HCT116 (cell line): Measurements from ENCODE around the gene GRIPAP1. TPM values are rescaled to one million over a fixed set of nuclear protein-coding genes. Genes with fewer than 3 reads are reported as not detected.

Experiments
- ATAC-seq: fragments of 200-7000 bp; cut with Tn5 transposase; 2 replicates; pipeline ENCODE4 v1.9.1; 2020; ENCODE audit warnings: mild to moderate bottlenecking, moderate library complexity
- BruUV-seq: library from RNA; stranded (reverse); fragments of 400-500 nt; replicated peaks from 2 replicates; lab custom pipeline; 2021; lab: Mats Ljungman, UMichigan
- CTCF ChIA-PET: fragments of 300-600 bp; sonication (Branson Sonifier 250); formaldehyde crosslinking; loops from one replicate; lab custom pipeline; 2021; ENCODE audit warnings: antibody characterized with exemption; lab: Charles Lee
- POLR2A ChIA-PET: fragments of 300-600, 350-600 bp; sonication (Branson Sonifier 250); formaldehyde crosslinking; loops from one replicate; lab custom pipeline; 2021; ENCODE audit warnings: antibody characterized with exemption; lab: Charles Lee
- RAD21 ChIA-PET, 2 experiments: fragments of 300-600 bp; sonication (Branson Sonifier 250); formaldehyde crosslinking; loops; one replicate each; lab custom pipeline; 2023; ENCODE audit warnings: low total read pairs in 2 of 2; ENCODE audit not compliant: uncharacterized antibody in 2 of 2, unreplicated experiment in 2 of 2, low non-redundant PET in 1 of 2; lab: Charles Lee
- DNase-seq: peaks from one replicate; pipeline ENCODE4 v3.0.0-alpha.2; 2010; ENCODE audit warnings: low read depth, low spot score
- H2AFZ ChIP-seq: fragments of 200-600 bp; shearing (Covaris generic), sonication (generic); 2 replicates; pipeline ENCODE4 v1.6.1; 2017; ENCODE audit warnings: low read depth, mixed run types, mixed read lengths, antibody characterized with exemption, low read length; ENCODE audit not compliant: poor library complexity, severe bottlenecking
- H3K27ac ChIP-seq: 2 replicates; pipeline ENCODE4 v1.5.1; 2012; ENCODE audit warnings: low read depth, low read length
- H3K27me3 ChIP-seq: fragments of 200-600 bp; sonication (generic); 2 replicates; pipeline ENCODE4 v1.6.1; 2016; ENCODE audit warnings: mixed run types, low read length, mixed read lengths; ENCODE audit not compliant: insufficient read depth
- H3K36me3 ChIP-seq, 2 experiments: fragments of 200-500 bp in 1 of 2; fragments of 200-600 bp in 1 of 2; sonication (Bioruptor generic) in 1 of 2; sonication (generic) in 1 of 2; 2 replicates each; pipeline versions ENCODE4 v1.5.1 to v1.6.1; 2014 to 2016; ENCODE audit warnings: low read length in 2 of 2, inconsistent platforms in 1 of 2, mixed read lengths in 1 of 2, mixed run types in 1 of 2; ENCODE audit not compliant: insufficient read depth in 2 of 2, control insufficient read depth in 1 of 2
- H3K4me1 ChIP-seq, 2 experiments: fragments of 200-600 bp in 1 of 2; sonication (generic) in 1 of 2; 2 replicates each; pipeline versions ENCODE4 v1.5.1 to v1.6.1; 2012 to 2017; ENCODE audit warnings: low read length in 2 of 2, inconsistent platforms in 1 of 2, mild to moderate bottlenecking in 1 of 2, mixed read lengths in 1 of 2, mixed run types in 1 of 2, moderate library complexity in 1 of 2; ENCODE audit not compliant: insufficient read depth in 2 of 2, control insufficient read depth in 1 of 2
- H3K4me2 ChIP-seq: fragments of 200-600 bp; sonication (generic); 2 replicates; pipeline ENCODE4 v1.6.1; 2017; ENCODE audit warnings: mixed run types, low read length, mixed read lengths
- H3K4me3 ChIP-seq, 2 experiments: fragments of 200-600 bp in 1 of 2; sonication (generic) in 1 of 2; replicated peaks in 1 of 2; 2 replicates each; pipeline ENCODE4 v1.5.1; 2011 to 2016; ENCODE audit warnings: low read length in 2 of 2, control low read depth in 1 of 2, low read depth in 1 of 2, mild to moderate bottlenecking in 1 of 2, mixed read lengths in 1 of 2, mixed run types in 1 of 2
- H3K79me2 ChIP-seq: fragments of 200-600 bp; sonication (generic); 2 replicates; pipeline ENCODE4 v1.6.1; 2017; ENCODE audit warnings: mild to moderate bottlenecking, mixed run types, low read length, moderate library complexity, mixed read lengths; ENCODE audit not compliant: insufficient read depth
- H3K9ac ChIP-seq: fragments of 200-600 bp; sonication (generic); 2 replicates; pipeline ENCODE4 v1.6.1; 2016; ENCODE audit warnings: low read length, mixed read lengths
- H3K9me2 ChIP-seq: fragments of 200-600 bp; sonication (generic), shearing (Covaris generic); 2 replicates; pipeline ENCODE4 v1.6.1; 2017; ENCODE audit warnings: mixed run types, mild to moderate bottlenecking, moderate library complexity; ENCODE audit not compliant: insufficient read depth
- H3K9me3 ChIP-seq, 2 experiments: fragments of 200-500 bp in 1 of 2; fragments of 200-600 bp in 1 of 2; sonication (Bioruptor generic) in 1 of 2; sonication (generic) in 1 of 2; 2 replicates each; pipeline ENCODE4 v1.6.1; 2014 to 2017; ENCODE audit warnings: low read length in 2 of 2, mixed read lengths in 2 of 2, inconsistent platforms in 1 of 2, low read depth in 1 of 2, mild to moderate bottlenecking in 1 of 2, mixed run types in 1 of 2, moderate library complexity in 1 of 2; ENCODE audit not compliant: control insufficient read depth in 1 of 2, insufficient read depth in 1 of 2
- H4K20me1 ChIP-seq: fragments of 200-600 bp; sonication (generic), shearing (Covaris generic); 2 replicates; pipeline ENCODE4 v1.6.1; 2017; ENCODE audit warnings: mixed run types, mild to moderate bottlenecking, moderate library complexity; ENCODE audit not compliant: insufficient read depth
- CTCF ChIP-seq, 3 experiments: fragments of 200-600 bp in 1 of 3; sonication (generic) in 1 of 3; IDR thresholded peaks in 2 of 3; conservative IDR thresholded peaks in 1 of 3; 2 replicates each; pipeline ENCODE4 v1.5.1; 2012 to 2017; ENCODE audit warnings: low read depth in 2 of 3, low read length in 2 of 3, antibody characterized with exemption in 1 of 3, borderline replicate concordance in 1 of 3, control low read depth in 1 of 3, mild to moderate bottlenecking in 1 of 3, mixed read lengths in 1 of 3, mixed run types in 1 of 3, moderate library complexity in 1 of 3; ENCODE audit not compliant: insufficient read depth in 1 of 3
- EGR1 ChIP-seq: IDR thresholded peaks from 2 replicates; pipeline ENCODE4 v1.6.1; 2012; ENCODE audit warnings: low read depth
- ELF1 ChIP-seq: IDR thresholded peaks from 2 replicates; pipeline ENCODE4 v1.6.1; 2012; ENCODE audit warnings: low read depth, borderline replicate concordance
- EZH2 ChIP-seq: fragments of 200-600 bp; sonication (generic); IDR thresholded peaks from 2 replicates; pipeline ENCODE4 v1.6.1; 2017; ENCODE audit warnings: antibody characterized with exemption, mixed run types
- EZH2phosphoT487 ChIP-seq: fragments of 200-600 bp; IDR thresholded peaks from 2 replicates; pipeline ENCODE4 v1.6.1; 2018; ENCODE audit warnings: antibody characterized with exemption, borderline replicate concordance
- FOSL1 ChIP-seq: IDR thresholded peaks from 2 replicates; pipeline ENCODE4 v1.6.1; 2012; ENCODE audit warnings: low read depth
- JUND ChIP-seq: IDR thresholded peaks from 2 replicates; pipeline ENCODE4 v1.6.1; 2012
- POLR2AphosphoS5 ChIP-seq: IDR thresholded peaks from 2 replicates; pipeline ENCODE4 v1.6.1; 2011; ENCODE audit warnings: mild to moderate bottlenecking, low read depth, low read length, moderate library complexity
- RAD21 ChIP-seq: IDR thresholded peaks from 2 replicates; pipeline ENCODE4 v1.6.1; 2012; ENCODE audit warnings: low read depth, mild to moderate bottlenecking
- REST ChIP-seq: IDR thresholded peaks from 2 replicates; pipeline ENCODE4 v1.6.1; 2012; ENCODE audit warnings: low read depth
- SIN3A ChIP-seq: IDR thresholded peaks from 2 replicates; pipeline ENCODE4 v1.6.1; 2012; ENCODE audit warnings: low read depth
- SP1 ChIP-seq: IDR thresholded peaks from 2 replicates; pipeline ENCODE4 v1.6.1; 2012; ENCODE audit warnings: low read depth
- SRF ChIP-seq: IDR thresholded peaks from 2 replicates; pipeline ENCODE4 v1.6.1; 2012; ENCODE audit warnings: low read depth
- TCF7L2 ChIP-seq: IDR thresholded peaks from 2 replicates; pipeline ENCODE4 v1.7.0; 2011; ENCODE audit warnings: borderline replicate concordance, inconsistent platforms; ENCODE audit not compliant: insufficient read depth, insufficient read length; ENCODE audit errors: extremely low read depth
- YY1 ChIP-seq: IDR thresholded peaks from 2 replicates; pipeline ENCODE4 v1.6.1; 2011; ENCODE audit warnings: low read length, low read depth, moderate library complexity, mild to moderate bottlenecking; ENCODE audit not compliant: insufficient replicate concordance; ENCODE audit errors: extremely low read depth
- ZBTB33 ChIP-seq: IDR thresholded peaks from 2 replicates; pipeline ENCODE4 v1.6.1; 2011; ENCODE audit warnings: mild to moderate bottlenecking, low read length, moderate library complexity; ENCODE audit not compliant: insufficient replicate concordance; ENCODE audit errors: extremely low read depth
- ZFX ChIP-seq: fragments of 450-650 bp; IDR thresholded peaks from 2 replicates; pipeline ENCODE4 v1.6.1; 2017
- ZNF274 ChIP-seq: fragments of 200-500 bp; sonication (Bioruptor generic); IDR thresholded peaks from 2 replicates; pipeline ENCODE4 v1.6.1; 2014; ENCODE audit warnings: mild to moderate bottlenecking, low read depth, low read length, inconsistent platforms
- intact Hi-C: fragments of 100-400 bp; cut with micrococcal nuclease; formaldehyde crosslinking; loops from 2 replicates; pipeline ENCODE4 v1.10.0; 2022
- total RNA-seq: library from RNA; stranded (reverse); gene quantifications from one replicate; pipeline ENCODE4 v1.2.1, GENCODE V29; 2021; ENCODE audit not compliant: unreplicated experiment
- TF ChIP-seq, protein P1 (sequence below): IDR thresholded peaks from 2 replicates; pipeline ENCODE4 v1.6.1; 2012

The GRIPAP1 gene
- total RNA-seq, 1 experiment from 2014 or later = 39.4 TPM

DNA sequence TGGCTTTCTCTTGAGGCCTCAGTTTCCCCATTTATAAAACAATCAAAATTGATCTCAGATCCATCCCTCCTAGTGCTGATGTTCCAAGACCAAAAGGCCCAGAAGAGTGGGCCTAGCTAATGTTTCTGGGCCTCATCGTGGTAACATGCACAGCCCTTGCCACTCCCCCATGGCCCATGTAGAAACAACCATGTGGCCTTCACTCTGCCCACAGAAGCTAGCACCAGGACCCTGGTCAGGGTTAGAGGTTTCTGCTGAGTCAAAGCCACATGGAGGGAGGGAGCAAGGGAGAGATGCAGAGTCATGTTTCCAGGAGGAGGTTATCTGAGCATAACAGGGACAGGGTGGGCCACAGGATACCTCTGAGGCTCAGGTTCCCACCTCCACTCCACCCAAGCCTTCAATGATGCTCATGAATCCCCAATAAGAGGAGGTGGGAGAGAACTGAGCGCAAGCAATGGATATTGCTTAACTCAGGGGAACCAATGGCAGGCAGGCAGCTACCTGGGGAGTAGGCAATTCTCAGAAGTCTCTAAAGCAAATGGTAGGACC lies 61.6 kb downstream of the GRIPAP1 start:
- POLR2A ChIA-PET = no interaction called here
- H3K4me2 ChIP-seq = no peak overlapping the region
- CTCF ChIA-PET = no interaction called here
- peaks cover 49% of the 10 kb centered on the region for H3K79me2 ChIP-seq
- H3K27ac ChIP-seq = no peak overlapping the region
- H3K36me3 ChIP-seq = peaks cover 0 to 8% of the 10 kb centered on the region in 2 experiments; a peak in 2 of 4 replicates
- DNase-seq (no peak), ATAC-seq (no peak)
- no TSS peak for BruUV-seq
- intact Hi-C loops = no loop called here
- H4K20me1 ChIP-seq = no peaks in the 10 kb centered on the region
- no peak overlapping the region for H3K4me3 ChIP-seq
- no peak overlapping the region for H3K9ac ChIP-seq
- no peaks in the 10 kb centered on the region for H3K9me3 ChIP-seq
- no peak overlapping the region for H2AFZ ChIP-seq
- no peaks in the 10 kb centered on the region for H3K4me1 ChIP-seq
- no peak for TF ChIP-seq REST
- no peak for TF ChIP-seq YY1
- TF ChIP-seq ELF1 = no peak
- TF ChIP-seq POLR2AphosphoS5 = no peak
- no peak for TF ChIP-seq ZNF274
- TF ChIP-seq EZH2phosphoT487 = no peak
- TF ChIP-seq SRF = no peak
- TF ChIP-seq, protein P1, sequence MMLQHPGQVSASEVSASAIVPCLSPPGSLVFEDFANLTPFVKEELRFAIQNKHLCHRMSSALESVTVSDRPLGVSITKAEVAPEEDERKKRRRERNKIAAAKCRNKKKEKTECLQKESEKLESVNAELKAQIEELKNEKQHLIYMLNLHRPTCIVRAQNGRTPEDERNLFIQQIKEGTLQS = no peak
- TF ChIP-seq ZBTB33 = no peak
- TF ChIP-seq CTCF (IDR thresholded peaks at IDR 0.05 in 2 of 3, conservative IDR thresholded peaks at IDR 0.05 in 1 of 3; ENCODE audit: borderline replicate concordance in 1 of 3, insufficient read depth in 1 of 3, low read depth in 2 of 3, low read length in 2 of 3) = no peak
- TF ChIP-seq EGR1 = no peak
- TF ChIP-seq SIN3A = no peak
- TF ChIP-seq SP1 = no peak
- no peak for TF ChIP-seq ZFX
- no peak for TF ChIP-seq EZH2
- TF ChIP-seq TCF7L2 = no peak
- no peak for TF ChIP-seq RAD21
- TF ChIP-seq FOSL1 = no peak
- TF ChIP-seq JUND = no peak
- RAD21 ChIA-PET = no interaction called here
- no peaks in the 10 kb centered on the region for H3K9me2 ChIP-seq
- H3K27me3 ChIP-seq = no peaks in the 10 kb centered on the region
